GM18873 (cell line): ENCODE data around the gene DOCK1.

Experiments
- ATAC-seq: cut with Tn5 transposase; IDR thresholded peaks from one replicate; pipeline ENCODE4 v1.9.1; 2021; ENCODE audit warnings: mild to moderate bottlenecking, moderate library complexity, moderate number of reproducible peaks; ENCODE audit not compliant: unreplicated experiment, low FRiP score

DOCK1 gene

DNA sequence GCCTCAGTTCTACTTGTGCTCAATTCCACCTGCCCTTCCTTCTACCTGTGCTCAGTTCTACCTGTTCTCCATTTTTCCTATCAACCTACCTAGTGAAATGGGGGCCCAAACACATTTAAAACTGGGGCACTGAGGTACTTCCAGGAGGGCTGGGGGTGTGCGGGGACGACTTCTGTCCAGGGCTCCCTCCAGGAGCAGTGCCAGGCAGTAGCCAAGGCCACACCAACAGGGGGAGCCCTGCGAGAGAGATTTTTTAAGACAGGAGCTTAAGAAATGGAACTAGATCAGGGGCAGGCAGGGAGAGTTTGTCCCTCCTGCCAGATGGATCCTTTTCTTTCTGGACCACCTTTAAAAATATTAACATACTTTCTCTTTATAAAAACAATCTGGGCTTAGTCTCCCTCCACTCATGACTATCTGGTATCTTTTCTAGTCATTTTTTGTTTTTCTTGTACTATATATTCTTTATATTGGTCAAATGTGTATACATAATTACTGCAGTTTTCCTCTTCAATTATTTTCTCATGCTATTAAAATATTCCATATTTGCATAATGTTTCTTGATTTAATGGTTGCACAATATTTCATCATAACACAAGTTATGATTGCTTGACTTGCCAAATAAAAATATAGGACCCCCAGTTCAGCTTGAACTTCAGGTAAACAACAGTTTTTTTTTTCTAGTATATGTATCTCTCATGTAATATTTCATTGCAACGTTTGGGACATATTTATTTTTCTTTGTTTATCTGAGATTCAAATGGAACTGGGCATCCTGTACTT, 338.5 kb downstream of the DOCK1 start:
- no peak for ATAC-seq

DNA sequence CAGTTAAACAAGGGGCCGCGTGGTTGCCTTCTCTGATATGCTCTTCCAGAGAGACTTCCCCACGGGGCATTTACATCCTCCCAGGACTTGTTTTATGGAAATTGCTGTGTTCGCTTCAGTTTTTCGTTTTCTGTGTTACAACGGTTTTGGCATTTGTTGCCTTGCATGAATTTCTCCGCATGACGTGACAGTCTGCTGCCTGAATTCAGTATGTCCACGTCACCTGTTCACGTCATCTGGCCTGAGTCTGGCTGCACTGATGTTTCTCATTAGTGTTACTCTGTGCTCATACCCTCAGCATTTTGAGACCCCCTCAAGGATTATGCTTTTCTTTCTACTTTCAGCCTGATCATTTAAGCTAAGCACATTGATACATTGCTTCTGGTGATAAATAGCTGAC, 340.2 kb downstream of the DOCK1 start:
- no peak for ATAC-seq

DNA sequence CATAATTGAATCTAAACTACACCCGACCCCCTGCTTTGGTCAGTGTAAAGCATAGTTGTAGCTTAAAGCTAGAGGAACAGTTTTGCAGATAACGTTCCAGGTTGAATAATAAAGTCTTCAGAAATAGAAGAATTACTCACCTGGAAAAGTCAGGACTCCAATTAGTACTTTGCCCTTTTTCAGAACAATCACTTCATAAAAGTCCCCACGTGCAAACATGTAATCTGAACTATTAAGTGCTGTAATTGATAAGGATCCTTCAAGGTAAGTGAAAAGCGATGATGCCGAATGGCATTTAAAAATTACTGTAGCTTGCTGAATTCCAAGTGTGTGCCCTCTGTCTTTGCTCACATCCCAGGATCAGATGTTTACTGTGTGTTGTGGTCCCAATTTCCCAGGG, 344.8 kb downstream of the DOCK1 start:
- ATAC-seq, result no peak

DNA sequence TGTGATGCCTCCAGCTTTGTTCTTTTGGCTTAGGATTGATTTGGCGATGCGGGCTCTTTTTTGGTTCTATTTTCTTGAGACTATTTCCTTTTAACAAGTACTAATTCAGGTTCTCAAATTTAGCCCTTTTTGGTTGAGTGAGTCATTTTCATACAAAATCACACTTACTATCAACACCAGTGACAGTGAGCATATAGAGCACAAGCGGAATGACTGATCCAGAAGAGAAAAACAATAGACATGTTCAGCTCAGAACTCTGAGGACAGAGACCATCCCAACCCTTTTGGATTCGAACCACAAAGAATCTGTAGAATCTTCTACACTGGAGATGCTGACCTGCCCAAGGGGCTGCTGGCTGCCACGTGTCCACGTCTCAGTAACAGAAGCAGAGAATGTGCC, 347.6 kb downstream of the DOCK1 start:
- ATAC-seq, result no peak

DNA sequence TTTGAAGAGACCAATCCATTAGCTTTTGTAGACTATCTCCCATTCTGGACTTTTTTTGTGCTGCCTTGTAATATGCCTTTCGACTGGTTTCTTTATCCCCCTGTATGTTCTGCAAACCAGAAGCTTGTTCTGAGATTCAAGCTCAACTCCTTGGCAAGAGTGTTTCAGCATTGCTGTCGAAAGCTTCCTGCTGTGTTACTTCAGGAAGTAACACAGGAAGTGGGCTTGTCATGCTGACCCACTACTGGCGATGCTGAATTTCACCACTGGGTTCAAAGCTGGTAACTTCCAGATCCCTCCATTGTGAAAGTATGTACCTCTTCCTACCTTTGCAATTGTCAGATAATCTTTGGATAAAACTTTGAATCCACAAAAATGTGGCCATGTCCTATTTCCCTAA, 349.0 kb downstream of the DOCK1 start:
- ATAC-seq, result no peak

DNA sequence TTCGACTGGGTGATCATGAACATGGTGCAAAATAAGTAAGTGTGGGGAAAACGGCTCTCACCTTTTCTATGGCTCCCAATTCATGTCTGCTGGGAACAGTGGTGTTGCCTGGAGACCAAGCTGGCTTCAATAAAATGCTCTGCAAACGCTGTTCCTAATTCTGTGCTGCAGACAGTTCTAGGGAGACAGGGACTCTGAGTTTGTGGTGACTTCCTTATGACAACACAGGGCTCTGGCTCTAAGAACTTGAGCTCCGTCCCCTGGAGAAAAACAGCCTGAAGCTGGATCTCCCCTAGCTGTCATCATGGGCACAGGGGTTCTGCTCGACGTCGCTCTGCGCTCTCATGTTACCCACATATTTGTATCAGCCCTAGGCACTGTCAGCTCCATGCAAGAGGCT, 352.2 kb downstream of the DOCK1 start:
- no peak for ATAC-seq

DNA sequence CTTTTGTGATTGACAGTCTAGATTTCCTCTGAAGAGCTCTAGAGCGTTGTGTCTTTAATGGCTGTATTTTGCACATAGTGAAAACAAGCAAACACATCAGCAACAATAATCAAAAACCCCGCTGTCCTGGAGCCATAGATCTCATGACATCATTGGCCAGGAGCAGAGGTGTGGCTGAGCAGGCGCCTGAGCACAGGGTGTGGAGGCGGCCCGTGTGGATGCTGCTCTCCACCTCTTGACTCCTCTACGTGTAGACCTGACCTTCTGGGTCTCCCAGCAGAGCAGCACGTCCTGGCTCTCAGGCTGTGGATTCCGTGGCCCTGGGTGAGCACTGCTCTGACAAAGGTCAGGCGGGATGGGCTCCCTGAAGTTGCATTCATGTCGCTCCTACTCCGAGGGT, 354.1 kb downstream of the DOCK1 start:
- ATAC-seq, result no peak

DNA sequence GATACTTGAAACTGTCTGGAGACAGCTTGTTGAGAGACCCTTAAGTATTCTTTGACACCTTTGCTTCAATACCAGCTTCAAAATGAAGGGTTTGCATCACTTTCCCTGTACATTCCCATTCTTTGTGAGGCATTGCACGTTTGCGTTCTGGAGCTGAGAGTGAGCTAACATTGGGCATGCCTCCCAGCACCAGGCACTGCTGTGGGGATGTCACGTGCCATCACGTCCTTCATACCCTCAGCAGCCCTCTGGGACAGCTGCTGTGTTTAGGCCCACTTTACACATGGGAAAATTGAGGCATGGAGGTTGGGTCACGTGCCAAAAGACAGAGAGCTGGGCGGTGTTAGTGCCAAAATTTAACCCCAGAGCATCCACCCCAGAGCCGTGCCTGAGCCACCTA, 357.4 kb downstream of the DOCK1 start:
- no peak for ATAC-seq

DNA sequence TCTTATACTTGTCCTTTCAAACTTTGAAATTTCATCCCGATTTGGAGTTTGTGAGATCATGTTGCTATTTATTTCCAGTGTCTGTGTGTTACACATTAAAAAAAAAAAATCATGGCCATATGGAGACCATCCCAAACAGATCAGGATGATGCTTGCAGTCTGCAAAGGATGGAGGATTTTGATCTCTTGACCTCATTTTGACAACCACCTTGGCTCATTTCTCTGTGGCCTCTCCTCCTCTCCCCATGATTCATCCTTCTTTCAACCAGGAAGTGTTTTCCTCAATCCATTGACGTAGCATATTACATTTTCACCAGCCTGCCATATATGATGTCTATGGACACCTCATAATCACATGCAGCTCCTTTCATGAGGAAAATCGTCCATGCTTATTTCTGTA, 360.1 kb downstream of the DOCK1 start:
- ATAC-seq, result no peak

DNA sequence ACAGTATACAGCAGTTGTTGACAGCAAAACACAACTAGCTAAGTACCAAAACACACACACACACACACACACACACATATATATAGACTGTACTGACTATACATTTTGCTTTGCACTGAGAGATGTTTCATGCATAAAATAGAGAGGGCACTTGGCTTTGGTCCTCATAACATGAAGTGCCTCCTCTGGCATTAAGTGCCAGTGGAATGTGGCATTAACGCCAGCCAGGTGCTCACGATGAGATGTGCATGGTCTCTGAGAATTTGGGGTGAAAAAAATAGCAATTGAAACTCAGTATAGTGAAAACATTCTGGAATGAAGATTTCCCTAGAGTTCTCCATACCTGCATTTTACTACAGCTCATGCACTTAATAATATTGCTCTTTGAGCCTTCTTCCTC, 361.2 kb downstream of the DOCK1 start:
- no peak for ATAC-seq

DNA sequence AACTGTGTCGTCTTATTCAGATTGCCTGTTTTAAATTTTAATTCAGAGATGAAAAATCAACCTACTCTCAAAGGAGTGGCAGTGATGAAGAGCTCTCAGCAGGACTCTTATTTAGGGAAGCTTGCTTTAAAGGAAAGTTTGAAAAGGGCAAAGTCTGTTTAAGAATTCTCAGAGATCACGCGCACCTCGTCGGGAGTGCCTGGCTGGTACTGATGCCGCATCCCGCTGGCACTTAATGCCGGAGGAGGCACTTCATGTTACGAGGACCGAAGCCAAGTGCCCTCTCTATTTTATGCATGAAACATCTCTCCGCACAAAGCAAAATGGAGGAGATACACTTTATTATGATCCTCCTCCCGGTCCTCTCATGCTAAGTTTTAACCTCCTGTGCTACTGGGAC, 362.2 kb downstream of the DOCK1 start:
- ATAC-seq, result no peak

DNA sequence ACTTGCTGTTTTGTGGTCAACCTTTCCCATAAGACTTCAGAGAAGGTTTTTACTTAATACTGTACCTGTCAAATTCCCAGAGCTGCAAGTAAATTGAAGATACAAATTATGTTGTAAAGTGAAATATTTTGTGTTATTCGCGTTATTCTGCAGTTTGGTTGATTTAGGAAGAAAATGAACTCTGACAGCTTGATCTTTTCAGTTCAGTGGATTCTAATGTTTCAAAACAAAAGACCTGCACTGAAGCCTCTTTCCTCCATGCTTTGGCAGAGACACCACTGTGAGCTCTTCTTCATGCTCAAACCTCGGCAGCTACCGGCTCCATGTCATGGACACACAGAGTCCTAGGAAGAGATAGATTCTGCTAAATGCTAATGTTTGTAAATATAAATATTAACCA, 366.8 kb downstream of the DOCK1 start:
- no peak for ATAC-seq

DNA sequence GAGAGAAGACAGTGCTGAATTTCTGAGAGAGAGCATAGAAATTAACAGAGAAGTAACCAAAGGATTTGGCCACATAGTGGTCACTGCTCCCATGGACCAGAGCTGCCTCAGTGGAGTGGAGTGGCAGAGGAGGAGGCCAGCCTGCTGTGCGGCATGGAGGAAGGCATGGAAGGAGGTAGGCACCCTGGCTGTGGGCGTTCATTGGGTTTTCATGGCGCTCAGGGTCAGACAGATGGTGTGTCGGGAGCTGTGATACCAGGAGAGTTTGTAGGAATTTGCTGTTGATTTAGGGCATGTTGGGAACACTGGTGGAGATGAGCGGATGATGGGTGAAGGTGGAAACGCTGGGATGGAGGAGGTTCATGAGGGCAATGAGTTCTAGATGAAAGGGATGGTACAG, 370.0 kb downstream of the DOCK1 start:
- no peak for ATAC-seq

DNA sequence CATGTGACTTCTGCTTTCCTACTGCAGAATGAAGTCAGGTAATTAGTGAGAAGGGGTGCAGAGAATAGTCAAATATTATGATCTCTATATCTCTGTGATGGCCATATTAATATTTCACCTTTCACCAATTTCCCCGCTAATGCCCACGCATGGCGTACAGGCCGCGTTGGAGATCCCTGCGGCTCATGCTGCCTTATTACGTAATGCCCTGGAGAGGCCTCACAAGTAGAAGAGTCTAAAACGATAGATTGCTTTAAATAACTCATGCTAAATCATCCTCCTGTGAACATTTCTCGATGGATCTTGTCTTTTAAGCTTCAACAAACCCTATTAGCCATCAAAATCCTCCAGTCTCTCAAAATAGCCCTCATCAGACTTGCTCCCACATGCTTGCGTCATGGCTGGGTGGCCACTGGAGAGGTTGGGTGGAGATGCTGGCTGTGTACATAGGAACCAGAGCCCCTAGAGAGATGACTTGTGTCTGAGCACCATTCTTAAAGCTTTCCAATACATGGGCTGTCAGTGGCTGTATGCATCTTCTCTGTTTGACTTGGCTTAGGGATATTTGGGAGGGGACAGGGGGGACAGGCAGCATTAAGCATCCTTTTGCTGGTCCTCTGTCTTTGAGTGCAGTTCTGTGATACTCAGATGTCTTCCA, 370.7 kb downstream of the DOCK1 start:
- ATAC-seq, result no peak

DNA sequence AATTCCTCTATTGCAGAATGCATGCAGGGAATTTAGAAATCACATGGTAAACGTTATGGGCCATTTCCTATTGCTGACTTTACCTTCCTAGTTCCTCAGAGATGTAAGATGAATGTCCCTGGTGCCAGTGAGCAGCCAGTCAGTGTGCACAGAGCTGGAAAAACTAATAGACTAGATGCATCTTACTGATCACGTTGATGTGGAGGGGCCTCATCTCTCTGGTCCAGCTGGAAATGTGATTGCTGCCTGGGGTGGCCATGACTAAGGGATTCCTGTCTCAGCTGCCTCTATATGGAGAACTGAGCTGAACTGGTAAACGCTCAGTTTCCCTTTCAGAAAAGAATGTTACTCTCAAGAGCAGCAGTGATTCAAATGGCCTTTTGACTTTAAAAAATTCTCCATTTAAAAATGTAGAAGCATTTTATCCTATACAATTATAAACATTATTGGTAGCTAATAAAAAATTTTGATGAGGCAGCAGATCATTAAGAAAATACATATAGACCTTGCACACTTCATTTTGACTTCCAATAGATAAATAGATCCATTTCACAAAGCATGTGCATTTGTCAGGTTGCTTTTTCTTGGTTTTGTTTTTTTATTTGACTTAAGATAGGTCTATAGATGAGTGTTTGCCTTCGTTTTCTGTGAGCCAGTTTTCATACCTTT, 371.7 kb downstream of the DOCK1 start:
- no peak for ATAC-seq

DNA sequence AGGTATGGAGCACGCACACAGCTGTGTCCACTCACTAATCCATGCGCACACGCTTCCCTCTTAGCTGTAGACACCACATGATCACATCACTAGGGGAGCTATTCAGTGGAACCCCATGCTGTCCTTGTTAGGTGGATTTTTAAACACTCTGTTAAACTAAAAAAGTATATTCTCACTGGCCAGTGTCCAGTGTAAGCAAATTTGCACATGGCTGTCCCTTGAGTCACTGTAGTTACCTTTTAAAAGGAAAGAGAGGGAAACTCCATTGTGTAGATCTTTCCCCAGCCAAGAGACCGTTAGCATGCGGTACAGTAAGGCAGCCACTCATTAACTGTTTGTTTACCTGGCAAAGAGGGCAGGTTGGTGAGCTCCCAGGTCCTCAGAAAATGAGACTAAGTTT, 372.8 kb downstream of the DOCK1 start:
- no peak for ATAC-seq

DNA sequence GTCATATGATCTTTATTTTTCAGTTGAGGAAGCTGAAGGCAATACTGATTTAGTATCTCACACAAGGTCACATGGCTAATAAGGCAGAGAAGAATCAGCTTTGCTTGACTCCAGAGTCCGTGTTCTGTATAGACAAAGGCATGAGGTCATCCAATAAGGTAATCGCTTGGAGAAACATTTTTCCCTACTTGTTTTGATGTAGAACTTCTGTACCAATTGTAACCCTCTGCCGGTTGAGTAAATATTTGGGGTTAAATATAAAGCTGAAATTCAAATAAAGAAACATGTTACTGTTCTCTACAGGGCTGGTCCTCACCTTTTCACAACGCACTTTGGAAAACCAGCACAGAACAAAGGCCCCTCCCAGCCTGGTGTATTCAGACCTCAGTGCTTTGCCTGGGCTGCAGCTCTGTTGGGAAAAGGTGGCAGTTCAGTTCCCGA, 374.1 kb downstream of the DOCK1 start:
- no peak for ATAC-seq

DNA sequence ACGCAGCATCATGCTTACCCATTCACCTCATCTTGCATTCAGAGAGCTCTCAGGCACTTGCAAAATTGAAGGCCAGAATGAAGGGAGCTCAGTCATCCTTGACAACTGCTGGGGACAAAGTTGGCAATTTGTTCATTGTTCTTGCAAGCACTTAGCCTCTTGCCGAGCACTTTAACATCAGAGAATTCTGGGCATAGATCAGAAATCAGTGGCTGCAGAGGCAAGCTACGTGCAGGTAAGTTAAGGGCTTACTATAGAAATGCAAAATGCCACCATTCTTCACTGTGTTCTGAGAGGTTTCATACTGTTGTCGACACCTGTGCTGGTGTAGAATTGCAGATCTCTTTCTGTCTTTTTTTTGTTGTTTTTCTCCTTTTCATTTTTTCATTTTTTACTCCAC, 375.2 kb downstream of the DOCK1 start:
- no peak for ATAC-seq

DNA sequence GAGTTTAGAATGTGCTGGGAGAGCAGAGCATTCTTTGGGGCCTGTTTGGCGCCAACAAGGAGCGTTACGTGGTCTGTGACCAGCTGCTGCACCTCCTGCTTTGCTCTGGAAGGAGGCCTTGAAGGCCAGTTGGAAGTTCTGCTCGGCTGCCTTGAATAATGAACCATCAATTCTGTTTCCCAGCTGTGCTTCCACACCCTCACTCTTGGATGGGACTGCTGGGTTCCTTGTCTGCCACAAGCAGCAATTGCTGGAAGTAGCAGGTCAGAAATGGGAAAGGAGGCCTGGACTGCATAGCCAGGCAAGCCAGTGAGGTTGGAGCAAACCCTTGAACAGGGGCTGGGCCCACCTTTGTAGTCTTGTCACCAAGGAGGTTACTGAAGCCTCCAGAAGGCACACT, 377.8 kb downstream of the DOCK1 start:
- no peak for ATAC-seq

DNA sequence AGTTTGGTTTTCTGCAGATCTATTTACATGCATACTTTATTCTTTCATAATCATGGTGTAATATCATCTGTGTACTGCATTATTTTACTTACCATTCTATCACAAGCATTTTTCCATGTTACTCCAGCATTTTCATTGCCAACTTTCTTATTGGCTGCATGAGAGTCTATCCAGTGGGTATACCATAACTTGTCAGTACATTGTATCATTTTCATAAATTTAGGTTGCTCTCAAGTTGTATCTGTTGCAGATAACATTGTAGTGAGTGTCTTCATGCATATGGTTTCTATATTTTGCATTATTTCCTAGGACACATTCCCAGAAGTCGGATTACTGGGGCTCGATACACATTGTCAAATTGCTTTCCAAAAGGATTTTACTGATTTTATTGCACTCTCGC, 378.3 kb downstream of the DOCK1 start:
- ATAC-seq, result no peak

DNA sequence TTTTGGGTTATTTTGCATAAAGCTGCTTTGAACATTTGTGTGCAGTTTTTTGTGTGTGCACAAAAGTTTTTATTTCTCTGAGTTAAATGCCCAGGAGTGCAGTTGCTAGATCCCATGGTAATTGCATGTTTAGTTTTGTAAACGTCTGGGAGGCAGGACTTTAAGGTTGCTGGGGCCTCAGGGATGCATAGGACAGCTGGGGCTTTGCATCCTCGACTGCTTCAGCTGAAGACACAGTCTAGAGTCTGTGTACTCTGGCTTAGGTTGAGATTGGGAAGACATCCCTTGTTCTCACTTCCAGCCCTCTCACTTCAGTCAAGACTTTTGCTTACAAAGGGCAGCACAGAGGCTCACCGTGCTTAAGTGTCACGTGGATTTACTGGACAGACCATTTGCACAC, 385.6 kb downstream of the DOCK1 start:
- ATAC-seq, result no peak

DNA sequence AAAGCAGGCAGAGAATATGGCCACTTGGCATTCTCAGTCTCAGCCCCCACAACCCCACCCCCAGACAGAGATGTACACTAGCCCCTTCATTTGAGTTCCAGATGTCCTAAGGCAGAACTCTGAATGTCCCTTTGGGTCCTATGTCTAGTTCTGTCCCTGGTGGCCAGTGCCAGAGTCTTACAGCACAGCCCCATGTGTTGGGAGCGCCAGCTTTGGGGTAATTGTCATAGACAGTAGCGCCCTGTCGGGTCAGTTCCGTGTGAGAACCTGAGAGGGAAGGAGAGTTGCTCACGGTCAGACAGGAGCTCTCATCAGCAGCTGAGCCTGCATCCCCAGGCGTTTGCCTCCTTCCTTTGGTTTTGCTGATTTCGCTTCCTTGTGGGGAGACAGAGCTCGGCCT, 386.1 kb downstream of the DOCK1 start:
- ATAC-seq, result no peak
